NCI-H345 treated with DMSO at 0.1 percent for 48 hours (cell line): ENCODE results near the gene APOBR.
"Not testable (repeated sequence)": the region's sequence is repeated elsewhere in the genome, so short reads cannot be mapped to it uniquely, and the experiment has no call there.

ENCODE experiments used
- DNase-seq: peaks from one replicate; lab custom pipeline; 2025; ENCODE audit not compliant: unreplicated experiment; lab: John Stamatoyannopoulos, UW

APOBR gene

GRCh38 chr16:28494121-28494851 lies at the start of gene APOBR:
Gene APOBR (plus strand): TSS chr16:28494643. CDS start chr16:28494682, 39 bp downstream.
- no peak for DNase-seq

GRCh38 chr16:28446388-28446787 lies 48.1 kb upstream of the APOBR start:
- not testable (repeated sequence) for DNase-seq

GRCh38 chr16:28447081-28447480 lies 47.4 kb upstream of the APOBR start:
- DNase-seq = not testable (repeated sequence)

GRCh38 chr16:28473714-28474265 lies 20.7 kb upstream of the APOBR start:
- no peak for DNase-seq

GRCh38 chr16:28475221-28475620 lies 19.2 kb upstream of the APOBR start:
- DNase-seq = no peak

- no peak for DNase-seq
These were observed 17.0 kb upstream of the APOBR start for GRCh38 chr16:28477311-28477920.

GRCh38 chr16:28478506-28479180 lies 15.8 kb upstream of the APOBR start:
- no peak for DNase-seq

- DNase-seq = no peak
These were observed 12.4 kb upstream of the APOBR start for GRCh38 chr16:28482026-28482425.

- DNase-seq = not testable (repeated sequence)
These were observed 11.1 kb upstream of the APOBR start for GRCh38 chr16:28483361-28483760.

GRCh38 chr16:28486266-28486665 lies 8.2 kb upstream of the APOBR start:
- DNase-seq = no peak

- DNase-seq = no peak
These were observed 3.0 kb upstream of the APOBR start for GRCh38 chr16:28491230-28491969.

- DNase-seq = peak; percentile 95
These were observed 2.4 kb upstream of the APOBR start, which contains the start of gene CLN3 for GRCh38 chr16:28491970-28492474. Gene CLN3 (minus strand): TSS chr16:28492074. CDS start chr16:28491759, 315 bp downstream.

- no peak for DNase-seq
These were observed 1.9 kb upstream of the APOBR start for GRCh38 chr16:28492511-28492910.

GRCh38 chr16:28495098-28495793 lies 803 bp downstream of the APOBR start:
- no peak for DNase-seq

GRCh38 chr16:28495795-28496749 lies 1.6 kb downstream of the APOBR start:
- DNase-seq = no peak

GRCh38 chr16:28496844-28497243 lies 2.4 kb downstream of the APOBR start:
- no peak for DNase-seq

GRCh38 chr16:28497386-28497785 lies 2.9 kb downstream of the APOBR start:
- DNase-seq = no peak

- no peak for DNase-seq
These were observed 3.6 kb downstream of the APOBR start for GRCh38 chr16:28497861-28498599.
